Epithelial cell of esophagus (primary cell): ENCODE data around the gene CNGB1.

ENCODE experiments used
- DNase-seq: peaks from one replicate; pipeline ENCODE4 v3.0.0; 2010; ENCODE audit warnings: low read depth
- H3K4me3 ChIP-seq: 2 replicates; pipeline ENCODE4 v1.5.1; 2011; ENCODE audit warnings: mild to moderate bottlenecking, low read length, control low read depth
- TF ChIP-seq, protein P1 (sequence below): IDR thresholded peaks from 2 replicates; pipeline ENCODE4 v1.5.1; 2011; ENCODE audit warnings: low read depth, mild to moderate bottlenecking, low read length, control low read depth, inconsistent platforms; ENCODE audit not compliant: insufficient read depth; ENCODE audit errors: missing control alignments

CNGB1 gene

DNA sequence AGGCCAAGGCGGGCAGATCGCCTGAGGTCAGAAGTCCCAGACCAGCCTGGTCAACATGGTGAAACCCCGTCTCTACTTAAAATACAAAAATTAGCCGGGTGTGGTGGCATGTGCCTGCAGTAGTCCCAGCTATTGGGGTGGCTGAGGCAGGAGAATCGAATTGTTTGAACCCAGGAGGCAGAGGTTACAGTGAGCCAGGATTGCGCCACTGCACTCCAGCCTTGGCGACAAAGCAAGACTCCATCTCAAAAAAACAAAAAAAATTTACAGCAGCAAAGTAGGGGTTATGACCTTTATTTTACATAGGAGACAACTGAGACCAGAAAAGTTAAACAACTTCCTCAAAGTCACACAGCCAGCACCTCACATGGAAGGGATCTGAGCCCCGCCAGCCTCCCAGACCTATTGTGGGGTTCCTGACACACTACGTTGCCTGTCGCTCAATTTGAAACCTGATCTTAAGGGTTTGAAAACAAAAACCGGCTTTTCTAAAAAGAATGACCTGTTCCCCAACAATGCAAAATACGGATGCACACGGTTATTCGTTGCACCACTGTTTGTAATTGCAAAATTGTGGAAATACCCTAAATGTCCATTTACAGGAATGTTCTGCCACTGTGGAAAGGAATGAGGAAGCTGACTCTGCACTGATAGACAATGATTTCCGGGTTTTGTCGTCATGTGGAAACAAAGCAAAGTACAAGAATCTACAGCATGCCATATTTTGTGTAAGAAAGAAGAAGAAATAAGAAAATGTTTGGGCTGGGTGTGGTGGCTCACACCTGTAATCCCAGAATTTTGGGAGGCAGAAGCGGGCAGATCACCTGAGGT, 77.2 kb downstream of the CNGB1 start:
- DNase-seq: peak; percentile 98

DNA sequence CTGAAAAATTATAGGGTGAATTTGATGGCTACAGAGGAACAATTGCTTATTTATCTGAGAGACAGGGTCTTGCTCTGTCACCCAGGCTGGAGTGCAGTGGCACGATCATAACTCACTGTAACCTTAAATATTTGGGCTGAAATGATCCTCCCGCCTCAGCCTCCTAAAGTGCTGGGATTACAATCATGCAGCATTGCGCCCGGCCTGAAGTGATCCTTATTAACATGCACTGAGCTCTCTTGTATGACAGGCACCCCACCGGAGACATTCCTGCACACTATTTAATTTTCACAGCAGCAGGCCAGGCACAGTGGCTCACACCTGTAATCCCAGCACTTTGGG, 77.7 kb downstream of the CNGB1 start:
- H3K4me3 ChIP-seq: no peak overlapping the region
- TF ChIP-seq, protein P1, sequence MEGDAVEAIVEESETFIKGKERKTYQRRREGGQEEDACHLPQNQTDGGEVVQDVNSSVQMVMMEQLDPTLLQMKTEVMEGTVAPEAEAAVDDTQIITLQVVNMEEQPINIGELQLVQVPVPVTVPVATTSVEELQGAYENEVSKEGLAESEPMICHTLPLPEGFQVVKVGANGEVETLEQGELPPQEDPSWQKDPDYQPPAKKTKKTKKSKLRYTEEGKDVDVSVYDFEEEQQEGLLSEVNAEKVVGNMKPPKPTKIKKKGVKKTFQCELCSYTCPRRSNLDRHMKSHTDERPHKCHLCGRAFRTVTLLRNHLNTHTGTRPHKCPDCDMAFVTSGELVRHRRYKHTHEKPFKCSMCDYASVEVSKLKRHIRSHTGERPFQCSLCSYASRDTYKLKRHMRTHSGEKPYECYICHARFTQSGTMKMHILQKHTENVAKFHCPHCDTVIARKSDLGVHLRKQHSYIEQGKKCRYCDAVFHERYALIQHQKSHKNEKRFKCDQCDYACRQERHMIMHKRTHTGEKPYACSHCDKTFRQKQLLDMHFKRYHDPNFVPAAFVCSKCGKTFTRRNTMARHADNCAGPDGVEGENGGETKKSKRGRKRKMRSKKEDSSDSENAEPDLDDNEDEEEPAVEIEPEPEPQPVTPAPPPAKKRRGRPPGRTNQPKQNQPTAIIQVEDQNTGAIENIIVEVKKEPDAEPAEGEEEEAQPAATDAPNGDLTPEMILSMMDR: no peak
- no peak for DNase-seq

More for the DNA sequence above, 77.2 kb downstream of the CNGB1 start:
- H3K4me3 ChIP-seq: no peak overlapping the region
- TF ChIP-seq, protein P1: no peak

DNA sequence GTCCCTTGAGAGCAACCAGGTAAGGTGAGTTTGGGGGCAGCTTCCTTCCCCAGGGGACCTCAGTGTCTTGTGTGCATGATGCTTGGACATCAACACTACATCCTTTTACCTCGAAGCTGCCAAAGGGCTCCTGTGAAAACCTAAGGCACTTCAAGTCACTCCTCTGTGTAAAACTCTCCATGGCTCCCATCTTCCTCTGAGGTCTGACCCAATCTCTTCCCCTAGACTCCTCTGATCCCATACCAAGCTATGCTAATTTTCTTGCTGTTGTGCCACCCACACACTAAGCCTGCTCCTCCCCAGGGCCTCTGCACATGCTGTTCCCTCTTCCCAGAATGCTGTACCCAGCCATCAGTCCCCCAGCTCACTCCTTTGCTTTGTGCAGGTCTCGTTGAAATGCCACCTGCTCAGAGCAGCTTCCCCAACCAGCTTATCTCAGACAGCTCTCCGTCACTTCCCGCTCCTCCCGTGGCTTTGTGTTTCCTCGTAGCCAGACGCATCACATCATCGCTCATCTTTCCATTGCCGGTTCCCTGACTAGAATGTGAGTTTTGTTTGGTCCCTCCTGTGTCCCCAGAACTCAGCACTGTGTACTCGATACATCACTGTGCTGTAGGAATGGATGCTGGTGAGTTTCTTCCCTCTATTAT, 78.4 kb downstream of the CNGB1 start:
- DNase-seq: peak; percentile 51
- TF ChIP-seq, protein P1: no peak
- H3K4me3 ChIP-seq: no peak overlapping the region

DNA sequence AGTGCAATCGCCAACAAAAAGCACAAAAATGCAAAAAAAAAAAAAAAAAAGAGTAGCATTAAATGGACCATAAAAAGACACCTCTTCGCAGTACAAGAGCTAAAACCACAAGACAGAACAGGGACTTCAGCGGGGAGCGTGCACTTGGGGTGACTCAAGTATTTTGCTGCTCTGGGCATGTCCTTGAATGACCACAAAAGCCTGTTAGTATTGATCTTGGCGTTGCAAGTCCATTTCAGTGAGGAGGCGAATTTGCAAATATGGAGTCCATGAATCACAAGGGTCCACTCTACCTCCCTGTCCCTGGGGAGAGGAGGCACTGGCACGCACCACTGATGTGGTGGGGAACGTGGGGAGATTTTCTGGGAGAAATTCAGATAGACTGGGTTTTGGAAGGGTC, 78.9 kb downstream of the CNGB1 start:
- peak; percentile 85 for DNase-seq
- TF ChIP-seq, protein P1: no peak
- H3K4me3 ChIP-seq: no peak overlapping the region

DNA sequence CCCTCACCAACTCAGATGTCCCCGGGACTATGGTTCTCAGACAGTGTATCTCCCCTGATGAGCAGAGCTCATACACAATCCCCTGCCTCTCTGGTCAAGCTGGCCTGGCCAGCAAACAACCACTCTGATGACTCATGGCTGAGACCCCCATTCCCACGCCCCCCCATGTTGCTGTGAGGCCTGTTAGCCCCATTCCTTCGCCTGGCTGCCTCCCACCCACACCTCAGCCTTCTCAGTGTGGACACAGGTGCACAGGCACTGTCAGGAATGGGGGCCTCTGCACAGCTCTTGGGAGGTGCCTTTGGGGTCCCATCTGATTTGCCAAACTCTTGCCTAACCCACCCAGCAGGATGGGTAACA, 80.2 kb downstream of the CNGB1 start:
- H3K4me3 ChIP-seq: no peak overlapping the region
- TF ChIP-seq, protein P1: no peak
- DNase-seq: no peak

DNA sequence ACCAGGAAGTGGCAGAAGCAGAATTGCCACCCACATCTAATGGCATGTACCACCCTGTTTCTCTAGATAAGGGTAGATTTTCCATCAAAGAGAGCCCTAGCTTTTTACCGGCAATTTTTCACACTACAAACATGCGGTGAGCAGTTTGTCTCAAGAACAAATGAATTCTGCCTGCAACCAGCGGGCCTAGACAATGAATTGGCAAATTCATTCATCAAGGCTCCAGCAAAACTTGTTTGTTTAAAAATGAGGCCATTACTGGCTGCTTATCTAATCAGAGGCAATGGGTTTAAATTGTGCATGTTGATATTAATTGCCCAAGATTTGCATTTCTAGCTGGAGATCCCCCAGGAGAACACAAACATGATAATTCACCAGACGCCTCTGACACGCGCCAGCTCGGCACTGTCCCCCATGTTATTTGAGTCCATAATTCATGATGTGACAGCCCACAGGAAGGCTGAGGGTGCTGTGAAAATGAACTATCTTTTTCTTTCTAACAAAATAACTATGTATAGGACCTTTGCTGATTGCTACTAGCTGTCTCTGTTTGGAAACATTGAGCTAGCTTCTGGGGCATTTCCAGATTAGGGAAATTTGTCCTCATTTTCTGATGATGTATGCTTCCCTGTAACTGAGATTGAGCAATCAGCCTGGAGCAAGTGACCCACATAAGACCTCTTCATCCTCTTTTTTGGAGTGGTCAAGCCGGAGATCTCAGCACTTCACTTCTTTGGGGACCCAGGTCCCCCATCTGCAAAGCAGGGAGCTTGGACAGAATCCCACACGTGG, 80.8 kb downstream of the CNGB1 start:
- TF ChIP-seq, protein P1: no peak
- H3K4me3 ChIP-seq: no peak overlapping the region
- DNase-seq: no peak
